ENCODE measurements around the gene TRMT6.

TRMT6 gene

DNA sequence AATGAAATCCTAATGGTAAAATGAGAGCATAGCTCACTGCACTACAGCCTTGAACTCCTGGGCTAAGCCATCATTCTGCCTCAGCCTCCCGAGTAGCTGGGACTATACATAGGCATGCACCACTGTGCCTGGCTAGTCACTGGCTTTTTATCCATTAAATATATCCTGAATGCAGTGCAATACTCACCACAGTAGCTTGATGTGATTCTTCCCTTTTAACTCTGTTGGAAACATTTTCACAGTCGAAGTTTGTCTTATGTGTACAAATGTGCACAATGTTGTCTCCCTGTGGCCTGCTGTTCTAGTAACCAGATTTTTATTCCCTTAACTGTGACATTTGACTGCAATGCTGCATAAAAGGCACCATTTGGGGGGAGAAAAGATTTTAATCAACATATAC is 56.7 kb downstream of the TRMT6 start:
- Mint-ChIP-seq H3K4me3 (no peak overlapping the region), H3K27ac (no peak overlapping the region), H3K4me1 (ENCODE audit: low read depth) (no peaks in the 10 kb centered on the region), H3K36me3 (no peaks in the 10 kb centered on the region), H3K27me3 (peaks cover 22% of the 10 kb centered on the region), H3K9me3 (ENCODE audit: low read depth) (no peaks in the 10 kb centered on the region)

DNA sequence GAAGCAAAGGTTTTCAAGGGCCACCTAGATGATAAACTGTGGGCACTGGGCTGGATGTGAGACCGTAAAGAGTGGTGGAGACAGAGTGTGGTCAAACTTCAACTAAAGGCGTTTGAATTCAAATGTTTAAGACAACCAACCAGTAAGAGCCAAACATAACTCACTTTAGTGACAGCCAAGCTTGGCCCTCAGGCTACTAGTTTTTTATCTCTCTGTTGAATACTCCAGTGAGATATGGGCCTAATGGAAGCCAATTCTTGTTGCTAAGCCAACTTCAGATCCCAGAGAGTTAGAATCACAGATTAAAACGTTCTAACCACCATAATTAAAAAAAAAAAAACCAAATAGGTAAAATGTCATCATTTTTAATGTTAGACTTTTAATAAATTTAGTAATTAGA is 57.3 kb downstream of the TRMT6 start:
- Mint-ChIP-seq H3K9me3 (ENCODE audit: low read depth) (no peaks in the 10 kb centered on the region), H3K36me3 (no peaks in the 10 kb centered on the region), H3K27ac (no peak overlapping the region), H3K27me3 (peaks cover 22% of the 10 kb centered on the region), H3K4me1 (ENCODE audit: low read depth) (no peaks in the 10 kb centered on the region), H3K4me3 (no peak overlapping the region)

GRCh38 chr20:5890773-5891441 is 59.4 kb downstream of the TRMT6 start:
- Mint-ChIP-seq H3K36me3 (no peaks in the 10 kb centered on the region), H3K27me3 (peaks cover 8% of the 10 kb centered on the region), H3K4me3 (no peak overlapping the region), H3K27ac (no peak overlapping the region), H3K9me3 (ENCODE audit: low read depth) (no peaks in the 10 kb centered on the region), H3K4me1 (ENCODE audit: low read depth) (no peaks in the 10 kb centered on the region)

DNA sequence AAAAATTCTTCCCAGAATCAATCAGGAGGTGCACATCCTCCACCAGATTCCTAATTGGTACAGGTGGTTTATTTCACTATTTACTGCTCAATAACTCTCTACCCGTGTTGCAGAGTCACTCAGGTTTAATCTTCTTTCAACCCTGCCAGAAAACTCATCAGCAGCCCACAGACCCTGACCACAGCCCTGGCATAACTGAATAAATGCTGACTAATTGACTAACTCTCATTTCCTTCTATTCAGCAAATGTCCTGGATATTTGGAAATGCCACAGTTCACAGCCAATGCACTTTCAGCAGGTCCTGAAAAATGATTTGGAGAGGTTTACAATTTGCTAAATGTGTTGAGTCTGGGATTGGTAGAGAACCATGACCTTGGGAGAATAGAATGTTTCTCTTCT is 62.3 kb downstream of the TRMT6 start:
- H3K27me3 Mint-ChIP-seq = no peaks in the 10 kb centered on the region
- H3K27ac Mint-ChIP-seq = no peak overlapping the region
- H3K9me3 Mint-ChIP-seq (ENCODE audit: low read depth) = no peaks in the 10 kb centered on the region
- no peaks in the 10 kb centered on the region for H3K36me3 Mint-ChIP-seq
- H3K4me3 Mint-ChIP-seq = no peak overlapping the region
- H3K4me1 Mint-ChIP-seq (ENCODE audit: low read depth) = no peaks in the 10 kb centered on the region

GRCh38 chr20:5887386-5887785 is 62.9 kb downstream of the TRMT6 start:
- H3K4me1 Mint-ChIP-seq (ENCODE audit: low read depth) = no peaks in the 10 kb centered on the region
- no peaks in the 10 kb centered on the region for H3K9me3 Mint-ChIP-seq (ENCODE audit: low read depth)
- no peaks in the 10 kb centered on the region for H3K27me3 Mint-ChIP-seq
- no peaks in the 10 kb centered on the region for H3K36me3 Mint-ChIP-seq
- no peak overlapping the region for H3K4me3 Mint-ChIP-seq
- H3K27ac Mint-ChIP-seq = no peak overlapping the region

Data from activated naive CD8-positive, alpha-beta T cell (primary cell).